Activated CD4-positive, alpha-beta T cell treated with anti-CD3 and anti-CD28 coated beads, Interleukin-2, Interleukin-4, amounts not matched to agents 100 ng/mL and 50 ng/mL, durations not matched to agents 16 hours and 8 hours (primary cell): ENCODE measurements around the gene PLAU.
"Not testable (repeated sequence)": the region's sequence is repeated elsewhere in the genome, so short reads cannot be mapped to it uniquely, and the experiment has no call there.

Source experiments
- DNase-seq: peaks from one replicate; pipeline ENCODE4 v3.0.0-alpha.2; 2020; ENCODE audit warnings: low spot score

Gene PLAU

DNA sequence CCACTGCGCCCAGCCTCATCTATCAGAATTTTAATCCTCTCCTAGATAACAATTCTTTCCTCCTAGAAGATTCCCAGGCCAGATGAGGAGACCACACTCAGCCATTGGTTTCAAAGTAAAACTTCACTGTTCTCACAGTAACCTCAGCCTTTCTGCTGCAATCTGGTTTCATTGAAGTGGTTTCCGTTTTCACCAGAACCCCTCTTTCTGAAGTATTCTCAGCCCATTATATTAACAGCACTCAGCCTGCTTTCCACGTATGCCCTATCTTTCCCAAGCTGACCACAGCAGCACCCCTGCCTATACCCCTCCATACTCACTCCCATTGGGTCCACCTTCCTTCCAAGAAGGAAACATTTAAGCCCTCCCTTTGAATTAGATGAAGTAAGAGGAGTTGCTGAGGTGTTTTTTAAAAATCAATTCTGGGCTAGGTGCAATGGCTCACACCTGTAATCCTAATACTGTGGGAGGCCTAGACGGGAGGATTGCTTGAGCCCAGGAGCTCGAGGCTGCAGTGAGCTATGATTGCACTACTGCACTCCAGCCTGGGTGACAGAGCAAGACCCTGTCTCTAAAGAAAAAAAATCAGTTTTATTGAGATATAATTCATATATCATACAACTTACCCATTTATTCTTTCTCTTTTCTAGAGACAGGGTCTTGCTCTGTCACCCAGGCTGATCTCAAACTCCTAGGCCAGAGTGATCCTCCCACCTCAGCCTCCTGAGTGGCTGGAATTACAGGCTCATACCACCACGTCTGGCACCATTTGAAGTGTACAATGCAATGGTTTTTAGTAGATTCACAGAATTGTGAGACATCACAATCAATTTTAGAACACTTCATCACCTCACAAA is 11.3 kb downstream of the PLAU start:
- DNase-seq, result peak; percentile 59

DNA sequence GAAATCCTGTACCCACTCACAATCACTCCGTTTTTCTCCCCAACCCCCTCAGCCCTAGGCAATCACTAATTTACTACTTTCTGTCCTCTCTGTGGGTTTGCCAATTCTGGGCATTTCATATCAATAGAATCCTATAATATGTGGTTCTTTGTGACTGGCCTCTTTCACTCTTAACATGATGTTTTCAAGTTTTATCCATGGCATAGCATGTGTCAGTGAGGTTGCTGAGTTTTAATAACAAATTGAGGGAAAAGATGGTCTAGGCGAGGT is 11.9 kb downstream of the PLAU start:
- DNase-seq, result peak; percentile 22

DNA sequence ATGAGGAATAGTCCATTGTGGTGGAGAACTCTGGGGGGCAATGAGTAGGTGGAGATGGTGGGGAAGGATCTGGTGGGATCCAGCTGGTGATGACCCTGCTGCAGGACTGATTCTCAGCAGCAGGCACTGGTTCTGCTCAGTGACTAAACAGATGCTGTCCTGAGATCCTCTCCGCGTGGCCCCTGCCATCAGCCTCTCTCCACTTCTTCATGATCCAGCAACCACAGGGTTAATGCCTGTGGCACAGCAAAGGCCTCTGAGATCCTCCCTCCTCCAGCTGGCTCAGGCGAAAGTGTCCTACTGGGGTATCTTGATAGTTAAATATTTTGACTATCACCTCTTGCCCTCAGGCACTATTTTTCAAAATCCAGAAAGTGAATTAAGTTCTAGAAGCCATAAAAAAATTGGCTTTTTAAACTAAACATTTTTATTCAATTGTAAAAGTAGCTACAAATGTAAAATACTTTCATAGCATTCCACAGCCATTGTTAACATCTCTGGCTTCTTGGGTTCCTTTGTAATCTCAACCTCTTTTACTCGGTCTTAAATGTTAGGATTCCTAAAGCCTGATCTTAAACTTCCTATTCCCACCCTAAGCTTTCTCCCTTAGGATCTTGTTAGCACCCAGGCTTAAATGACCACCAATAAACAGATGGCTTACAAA is 13.1 kb downstream of the PLAU start:
- DNase-seq, result no peak

DNA sequence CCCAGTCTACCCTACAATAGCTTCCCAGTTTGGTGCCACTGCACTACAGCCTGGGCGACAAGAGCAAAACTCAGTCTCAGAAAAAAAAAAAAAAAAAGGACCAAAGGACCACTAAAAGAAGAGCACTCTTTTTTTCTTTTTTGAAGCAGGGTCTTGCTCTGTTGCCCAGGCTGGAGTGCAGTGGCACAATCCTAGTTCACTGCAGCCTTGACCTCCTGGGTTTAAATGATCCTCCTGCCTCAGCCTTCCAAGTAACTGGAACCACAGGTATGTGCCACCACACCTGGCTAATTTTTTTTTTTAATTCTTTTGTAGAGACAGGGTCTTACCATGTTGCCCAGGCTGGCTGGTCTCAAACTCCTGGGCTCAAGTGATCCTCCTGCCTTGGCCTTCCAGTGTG is 14.0 kb downstream of the PLAU start:
- DNase-seq, result no peak

DNA sequence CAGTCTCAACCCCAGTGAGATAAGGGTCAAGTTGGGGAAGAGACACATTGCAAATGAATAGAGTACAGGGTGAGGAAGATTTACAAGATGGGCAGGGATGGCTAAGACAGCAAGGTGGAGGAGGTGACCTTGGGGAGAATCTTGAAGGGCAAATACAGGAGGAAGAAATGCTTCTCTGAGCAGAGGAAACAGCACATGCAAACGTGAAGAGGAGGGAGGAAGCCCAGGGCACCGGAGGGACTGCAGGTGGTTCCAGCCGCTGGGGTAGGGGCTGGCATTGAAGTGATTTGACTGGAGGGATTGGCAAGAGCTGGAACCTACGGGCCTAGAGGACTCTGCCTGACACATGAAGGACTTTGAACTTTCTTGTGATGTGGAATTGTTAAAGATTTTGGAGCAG is 14.6 kb downstream of the PLAU start:
- DNase-seq, result no peak

DNA sequence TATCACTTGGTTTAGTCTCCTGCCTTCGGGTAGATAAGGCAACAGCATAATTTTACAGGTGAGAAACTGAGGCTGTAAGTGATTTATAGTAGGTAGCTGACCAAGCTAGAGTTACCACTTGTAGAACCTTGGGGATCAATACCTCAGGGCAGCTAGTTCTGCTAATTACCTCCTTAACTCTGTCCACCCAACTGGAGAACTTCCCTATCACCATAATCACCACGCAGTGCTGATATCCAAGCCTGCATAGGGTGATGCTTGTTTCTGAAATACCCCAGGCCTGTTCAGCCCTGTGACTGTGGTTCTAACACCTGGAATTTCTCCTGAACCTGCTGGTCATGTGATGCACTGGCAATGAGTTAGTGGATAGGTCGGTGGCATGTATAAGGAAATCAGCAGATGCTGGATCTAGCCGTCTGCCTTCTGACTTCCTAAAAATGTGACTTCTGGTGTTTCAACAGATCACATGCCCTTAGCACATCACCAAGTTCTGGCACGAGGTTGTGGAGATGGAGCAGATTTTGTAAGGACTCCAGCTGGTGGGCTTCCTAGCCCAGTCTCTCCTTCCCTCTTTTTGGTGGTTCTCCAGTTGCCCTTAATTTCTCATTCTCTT is 15.3 kb downstream of the PLAU start:
- no peak for DNase-seq

DNA sequence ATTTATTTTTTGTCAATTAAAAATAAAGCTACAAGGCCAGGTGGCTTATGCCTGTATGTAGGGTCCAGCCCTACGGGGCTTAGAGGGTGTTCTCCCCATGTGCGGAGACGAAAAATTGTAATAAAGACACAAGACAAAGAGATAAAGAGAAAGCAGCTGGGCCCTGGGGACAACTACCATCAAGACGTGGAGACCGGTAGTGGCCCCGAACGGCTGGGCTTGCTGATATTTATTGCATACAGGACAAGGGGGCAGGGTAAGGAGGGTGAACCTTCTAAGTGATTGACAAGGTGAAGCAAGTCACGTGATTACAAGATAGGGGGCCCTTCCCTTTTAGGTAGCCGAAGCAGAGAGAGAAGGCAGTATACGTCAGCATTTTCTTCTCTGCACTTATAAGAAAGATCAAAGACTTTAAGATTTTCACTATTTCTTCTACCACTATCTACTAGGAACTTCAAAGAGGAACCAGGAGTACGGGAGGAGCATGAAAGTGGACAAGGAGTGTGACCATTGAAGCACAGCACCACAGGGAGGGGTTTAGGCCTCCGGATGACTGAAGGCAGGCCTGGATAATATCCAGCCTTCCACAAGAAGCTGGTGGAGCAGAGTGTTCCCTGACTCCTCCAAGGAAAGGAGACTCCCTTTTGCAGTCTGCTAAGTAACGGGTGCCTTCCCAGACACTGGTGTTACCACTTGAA is 19.8 kb downstream of the PLAU start:
- not testable (repeated sequence) for DNase-seq

DNA sequence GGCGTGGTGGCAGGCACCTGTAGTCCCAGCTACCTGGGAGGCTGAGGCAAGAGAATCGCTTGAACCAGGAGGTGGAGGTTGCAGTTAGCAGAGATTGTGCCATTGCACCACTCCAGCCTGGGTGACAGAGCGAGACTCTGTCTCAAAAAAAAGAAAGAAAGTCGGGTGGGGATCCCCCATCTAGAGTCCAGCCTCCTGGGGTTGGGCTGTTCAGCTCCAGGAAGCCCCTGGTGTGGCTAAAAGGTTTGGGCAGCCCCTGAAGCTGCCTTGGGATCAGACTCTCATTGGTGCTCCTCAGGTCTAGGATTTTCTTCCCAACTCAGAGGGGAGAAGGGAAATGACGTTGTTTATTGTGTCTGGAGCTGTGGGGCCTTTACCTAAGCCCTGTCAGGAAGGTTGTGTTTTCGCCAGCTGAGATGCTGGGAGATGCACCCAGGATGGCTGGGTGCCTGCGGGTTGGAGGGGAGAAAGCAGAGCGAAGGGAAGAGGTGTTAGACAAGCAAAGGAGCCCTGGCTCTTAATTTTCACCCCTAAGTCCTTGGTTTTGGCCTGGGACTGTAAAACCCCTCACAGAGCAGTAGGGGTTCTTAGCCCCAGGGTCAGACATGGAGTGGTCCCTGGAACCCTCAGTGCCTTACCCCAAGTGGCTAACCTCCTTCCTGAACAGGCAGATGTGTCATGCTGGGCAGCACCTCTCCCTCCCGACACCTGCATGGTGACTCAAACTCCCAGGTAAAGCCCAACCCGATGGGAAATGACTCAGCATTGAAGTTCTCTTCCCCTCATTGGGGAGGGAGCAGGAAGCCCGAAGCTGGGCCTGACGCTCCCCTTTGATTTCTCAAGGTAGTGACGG is 21.1 kb downstream of the PLAU start:
- DNase-seq, result peak; percentile 84

DNA sequence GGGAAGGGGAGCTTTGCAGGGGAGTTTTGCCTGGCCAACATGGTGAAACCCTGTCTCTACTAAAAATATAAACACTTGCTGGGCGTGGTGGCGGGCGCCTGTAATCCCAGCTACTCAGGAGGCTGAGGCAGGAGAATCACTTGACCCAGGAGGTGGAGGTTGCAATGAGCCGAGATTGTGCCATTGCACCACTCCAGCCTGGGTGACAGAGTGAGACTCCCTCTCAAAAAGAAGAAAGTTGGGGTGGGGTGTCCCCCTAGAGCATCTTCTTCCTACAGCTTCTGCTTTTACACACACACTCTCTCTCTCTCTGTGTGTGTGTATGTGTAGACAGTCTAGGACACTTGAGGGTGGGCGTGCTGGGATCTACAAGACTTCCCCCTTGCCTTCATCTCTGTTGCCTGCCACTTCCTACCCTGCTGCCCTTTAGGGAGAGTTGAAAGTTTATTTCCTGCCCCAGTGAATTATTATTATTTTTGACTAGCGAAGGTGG is 21.7 kb downstream of the PLAU start:
- no peak for DNase-seq

DNA sequence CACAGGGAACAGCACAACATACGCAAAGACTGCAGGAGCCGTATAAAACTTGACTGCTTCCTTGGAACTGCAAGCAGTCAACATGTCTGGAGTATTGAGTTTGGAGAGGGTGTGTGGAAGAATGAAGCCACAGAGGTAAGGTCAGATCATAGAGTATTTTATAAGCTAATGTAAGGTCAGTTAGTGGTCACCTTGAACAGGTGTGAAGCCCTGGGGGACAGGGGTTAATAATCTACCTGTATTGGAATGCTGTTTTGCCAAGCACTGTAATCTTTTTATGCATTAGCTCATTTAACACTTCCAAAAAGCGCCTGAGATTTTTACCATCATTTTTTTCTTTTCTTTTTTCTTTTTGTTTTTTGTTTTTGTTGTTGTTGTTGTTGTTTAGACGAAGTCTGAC is 23.1 kb downstream of the PLAU start:
- no peak for DNase-seq

DNA sequence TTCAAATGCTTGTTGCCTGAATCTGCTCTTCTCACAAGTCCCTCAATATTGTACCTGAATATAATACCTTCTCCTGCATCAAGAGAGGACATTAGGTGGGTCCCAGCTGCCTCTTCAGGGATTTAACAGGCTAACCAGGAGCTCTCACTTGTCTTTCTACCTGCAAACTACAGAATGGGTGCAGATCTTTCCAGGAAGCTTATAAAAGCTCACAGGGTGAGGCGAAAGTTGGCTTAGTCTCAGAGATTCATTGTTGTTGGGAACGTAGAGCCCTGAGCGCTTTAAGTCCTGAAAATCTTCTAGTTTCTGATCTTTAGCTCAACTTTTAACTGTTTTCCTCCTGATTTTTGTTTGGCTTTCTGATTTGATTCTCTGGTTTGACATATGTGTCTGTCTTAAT is 25.0 kb downstream of the PLAU start:
- DNase-seq, result no peak

DNA sequence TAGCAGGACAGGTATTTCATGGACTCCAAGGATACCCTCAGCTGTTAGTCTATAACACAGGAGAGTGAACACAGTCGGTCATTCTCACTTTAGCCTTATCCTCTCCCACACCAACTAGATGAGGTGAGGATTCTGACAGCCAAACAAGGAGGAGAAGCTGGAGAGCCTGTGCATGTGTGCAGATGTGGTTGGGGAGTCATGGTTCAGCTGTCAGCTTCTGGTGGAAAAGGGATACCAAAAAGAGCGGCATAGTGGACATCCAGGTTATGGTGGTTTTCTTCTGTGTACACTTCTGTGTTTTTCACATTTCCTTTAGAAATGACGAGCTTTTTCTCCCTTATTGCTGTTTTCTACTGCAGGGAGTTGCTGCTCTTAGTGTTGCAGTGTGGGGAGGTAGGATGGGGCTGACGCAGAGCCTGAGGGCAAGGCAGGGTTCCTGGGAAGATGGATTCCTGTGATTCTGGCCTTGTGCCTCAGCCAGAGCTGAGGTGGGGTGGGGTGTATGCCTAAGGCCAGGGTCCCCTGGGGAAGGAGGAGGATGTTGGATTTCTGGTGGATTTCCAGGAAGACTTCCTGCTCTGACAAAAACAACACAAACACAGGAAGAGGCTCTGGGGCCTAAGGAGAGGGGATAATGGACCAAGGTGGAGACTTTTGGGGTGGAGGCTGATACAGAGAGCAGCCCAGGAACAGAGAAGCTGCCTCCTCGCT is 26.6 kb downstream of the PLAU start:
- DNase-seq, result no peak

DNA sequence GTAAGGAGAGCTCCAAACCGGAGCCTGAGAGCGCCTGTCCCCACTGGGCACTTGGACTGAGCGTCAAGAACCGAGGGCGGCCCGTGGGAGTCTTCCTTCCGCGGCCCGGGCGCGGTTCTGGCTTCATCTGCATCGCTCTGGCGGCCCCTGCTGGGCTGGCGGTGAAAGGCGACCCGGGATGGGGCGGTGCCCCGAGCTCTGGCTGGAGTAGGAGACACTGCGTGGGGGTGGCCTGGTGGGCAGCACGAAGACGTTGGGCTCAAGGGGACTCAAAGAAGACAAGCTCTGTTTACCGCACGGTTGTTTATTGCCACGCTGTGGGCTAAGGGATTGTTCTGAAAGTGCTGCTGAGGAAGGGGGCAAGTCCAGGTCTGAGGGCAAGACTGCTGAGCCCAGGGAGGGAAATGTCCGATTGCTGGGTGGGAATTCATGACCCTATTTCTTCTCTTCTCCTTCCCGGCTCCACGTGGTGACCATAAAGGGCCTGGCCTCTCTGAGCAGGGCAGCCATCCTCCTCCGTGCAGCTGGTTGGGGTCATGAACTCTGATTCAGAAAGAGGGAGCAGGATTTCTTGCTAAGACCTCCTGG is 29.8 kb downstream of the PLAU start:
- DNase-seq, result peak; percentile 85

DNA sequence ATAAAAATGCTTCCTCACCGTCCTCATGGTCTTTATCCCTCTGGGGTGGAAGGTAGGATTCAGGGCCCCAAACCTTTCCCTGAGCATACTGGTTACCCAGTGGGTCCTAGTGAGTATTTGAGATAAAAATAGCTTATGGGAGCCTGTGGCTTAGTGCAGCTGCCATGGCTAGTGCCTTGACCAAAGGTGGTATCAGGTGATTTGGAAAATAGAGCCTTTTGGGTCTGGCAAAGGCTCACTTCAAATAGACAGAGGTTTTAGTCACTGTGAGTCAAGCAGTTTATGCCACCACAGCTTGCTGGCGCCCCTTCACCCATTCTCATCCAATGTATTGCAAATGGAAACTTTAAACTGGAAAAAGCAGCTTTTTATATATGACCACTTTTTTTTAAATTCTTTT is 30.4 kb downstream of the PLAU start:
- DNase-seq, result no peak

DNA sequence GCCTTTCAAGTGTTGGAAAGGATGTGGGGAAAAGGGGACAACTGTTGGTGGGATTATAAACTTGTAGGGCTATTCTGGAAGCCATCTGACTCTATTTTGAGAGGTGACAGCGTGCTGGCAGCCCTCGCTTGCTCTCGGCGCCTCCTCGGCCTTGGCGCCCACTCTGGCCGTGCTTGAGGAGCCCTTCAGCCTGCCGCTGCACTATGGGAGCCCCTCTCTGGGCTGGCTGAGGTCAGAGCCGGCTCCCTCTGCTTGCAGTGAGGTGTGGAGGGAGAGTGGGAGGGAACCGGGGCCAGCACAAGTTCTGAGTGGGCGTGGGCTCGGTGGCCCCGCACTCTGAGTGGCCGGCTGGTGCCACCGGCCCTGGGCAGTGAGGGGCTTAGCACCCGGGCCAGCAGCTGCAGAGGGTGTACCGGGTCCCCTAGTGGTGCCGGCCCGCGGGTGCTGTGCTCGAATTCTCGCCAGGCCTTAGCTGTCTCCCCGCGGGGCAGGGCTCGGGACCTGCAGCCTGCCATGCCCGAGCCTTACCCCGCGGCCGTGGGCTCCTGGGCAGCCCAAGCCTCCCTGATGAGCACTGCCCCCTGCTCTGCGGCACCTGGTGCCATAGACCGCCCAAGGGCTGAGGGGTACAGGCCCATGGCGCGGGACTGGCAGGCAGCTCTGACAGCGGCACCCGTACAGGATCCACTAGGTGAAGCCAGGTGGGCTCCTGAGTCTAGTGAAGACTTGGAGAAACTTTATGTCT is 33.6 kb downstream of the PLAU start:
- DNase-seq, result no peak

DNA sequence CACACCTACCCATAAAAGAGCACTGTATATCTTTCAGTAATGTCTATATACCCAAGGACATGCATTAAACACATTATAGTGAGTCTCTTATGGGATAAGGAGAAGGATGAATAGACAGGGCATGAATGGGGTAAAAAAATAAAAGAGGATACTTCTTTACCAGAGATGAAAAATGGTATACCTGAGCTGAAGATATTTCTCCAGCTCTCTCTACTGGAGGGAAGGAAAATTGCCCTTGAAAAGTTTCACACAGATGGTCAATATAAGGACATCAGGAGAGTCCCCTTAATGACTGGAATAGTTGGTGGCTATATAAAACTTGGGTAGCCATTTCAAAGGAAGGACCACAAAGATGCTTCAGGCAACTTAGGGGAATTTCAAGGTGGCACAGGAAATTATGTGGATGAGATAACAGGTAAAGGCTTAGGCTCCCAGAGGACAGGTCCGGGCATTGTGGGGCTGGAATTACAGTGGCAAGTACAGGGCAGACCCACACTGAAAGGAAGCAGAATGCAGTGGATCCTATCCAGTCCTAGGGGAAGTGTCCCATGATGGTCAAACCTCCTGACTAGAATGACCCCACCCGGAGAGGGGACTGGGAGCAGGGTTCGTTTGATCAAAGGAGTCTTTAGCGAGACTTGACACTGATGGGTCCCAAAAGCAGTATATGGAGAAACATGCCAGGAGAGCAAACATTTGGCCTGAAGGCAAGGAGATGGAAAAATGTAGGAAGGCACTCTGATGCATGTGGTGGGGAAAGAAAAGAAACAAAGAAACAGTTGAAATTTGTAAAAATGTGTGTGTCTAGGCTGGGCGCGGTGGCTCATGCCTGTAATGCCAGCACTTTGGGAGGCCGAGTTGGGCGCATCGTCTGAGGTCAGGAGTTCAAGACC is 35.6 kb downstream of the PLAU start:
- no peak for DNase-seq

DNA sequence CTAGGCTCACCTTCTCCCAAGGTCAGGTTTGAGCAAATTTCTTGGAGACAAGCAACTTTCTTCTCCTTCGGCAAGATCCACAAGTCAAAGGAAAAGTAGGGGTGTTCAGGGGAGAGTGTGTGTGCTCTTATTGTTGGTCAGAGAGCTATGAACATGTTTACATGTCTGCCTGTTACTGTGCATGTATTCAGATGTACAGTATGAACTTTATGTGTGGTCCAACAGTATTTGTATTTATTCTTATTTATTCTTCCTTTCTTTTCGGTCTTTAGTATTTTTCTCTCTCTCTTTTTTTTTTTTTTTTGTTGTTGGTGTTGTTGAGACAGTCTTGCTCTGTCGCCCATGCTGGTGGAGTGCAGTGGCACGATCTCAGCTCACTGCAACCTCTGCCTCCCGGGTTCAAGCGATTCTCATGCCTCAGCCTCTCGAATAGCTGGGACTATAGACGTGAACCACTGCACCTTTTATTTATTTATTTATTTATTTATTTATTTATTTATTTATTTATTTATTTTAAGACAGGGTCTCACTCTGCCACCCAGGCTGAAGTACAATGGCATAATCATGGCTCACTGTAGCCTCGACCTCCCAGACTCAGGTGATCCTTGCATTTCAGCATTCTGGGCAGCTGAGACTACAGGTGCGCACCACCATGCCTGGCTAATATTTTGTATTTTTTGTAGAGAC is 38.2 kb downstream of the PLAU start:
- DNase-seq, result no peak
